SK-N-DZ (cell line): ENCODE measurements around the gene ARHGEF9.
A peak's percentile ranks its signal among the peaks of the same experiment; 100 is the strongest.

ENCODE experiments used
- DNase-seq: peaks from one replicate; pipeline ENCODE4 v3.0.0-alpha.2; 2015; ENCODE audit warnings: low spot score

The ARHGEF9 gene

DNA sequence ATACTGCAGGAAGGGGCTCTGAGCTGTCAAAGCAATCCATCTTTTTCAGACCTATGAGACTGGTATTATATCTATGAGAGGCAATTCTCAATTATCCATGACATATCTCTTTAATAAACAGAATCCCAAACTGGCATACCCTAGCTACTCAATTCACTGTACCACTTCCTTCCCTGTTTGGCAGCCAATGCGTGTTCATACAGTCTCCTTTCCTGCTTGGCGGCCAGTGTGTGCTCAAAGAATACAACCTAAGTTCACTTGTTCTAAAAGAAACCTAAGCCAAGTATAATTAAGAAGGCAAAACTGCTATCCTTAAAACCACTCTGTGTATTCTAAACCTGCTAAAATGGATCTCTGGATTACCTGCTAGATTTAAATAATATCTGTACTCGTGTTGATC lies 38.3 kb downstream of the ARHGEF9 start:
- DNase-seq = no peak

DNA sequence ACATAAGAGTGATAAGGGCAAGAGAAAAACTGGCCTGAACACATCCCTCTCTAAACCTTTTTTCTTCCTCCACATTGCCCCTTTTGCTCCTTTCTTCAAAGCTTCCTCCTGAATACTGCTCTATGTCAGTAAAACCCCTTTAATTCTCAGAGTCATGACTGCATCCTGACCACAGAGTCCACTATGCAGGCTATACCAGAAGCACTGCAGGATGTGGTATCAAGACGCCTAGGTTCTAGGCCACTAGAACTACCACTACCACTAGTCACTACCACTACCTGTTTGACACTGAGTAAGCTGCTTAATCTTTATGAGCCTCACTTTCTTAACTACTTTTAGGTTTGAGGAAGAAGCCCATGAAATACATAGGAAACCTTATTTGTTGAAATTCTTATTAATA lies 38.7 kb downstream of the ARHGEF9 start:
- no peak for DNase-seq

DNA sequence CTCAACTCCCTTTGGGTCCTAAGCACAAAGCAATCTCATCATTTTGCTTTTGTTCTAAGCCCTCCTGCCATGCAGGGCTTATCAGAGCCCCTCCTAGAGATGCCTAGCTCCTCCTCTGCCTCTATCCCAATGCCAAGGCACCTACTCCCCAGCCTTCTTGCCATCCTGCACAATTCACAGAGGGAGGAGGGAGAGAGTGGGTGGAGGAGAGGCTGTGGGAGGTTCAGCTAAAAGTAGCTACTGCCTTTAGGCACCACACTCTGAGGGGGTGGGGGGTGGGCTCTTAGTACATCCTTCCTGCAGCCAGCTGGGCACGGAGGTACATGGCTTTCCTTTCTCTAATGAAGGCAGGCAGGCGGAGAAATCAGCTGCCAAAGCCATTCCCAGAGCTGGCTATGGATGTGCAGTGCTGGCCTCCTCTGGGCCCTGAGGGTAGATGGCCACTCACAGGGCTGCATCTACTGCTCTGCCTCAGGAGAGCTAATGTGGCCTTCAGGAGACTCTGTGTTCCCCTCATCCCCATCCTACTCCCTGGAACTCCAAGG lies 40.1 kb downstream of the ARHGEF9 start:
- no peak for DNase-seq

DNA sequence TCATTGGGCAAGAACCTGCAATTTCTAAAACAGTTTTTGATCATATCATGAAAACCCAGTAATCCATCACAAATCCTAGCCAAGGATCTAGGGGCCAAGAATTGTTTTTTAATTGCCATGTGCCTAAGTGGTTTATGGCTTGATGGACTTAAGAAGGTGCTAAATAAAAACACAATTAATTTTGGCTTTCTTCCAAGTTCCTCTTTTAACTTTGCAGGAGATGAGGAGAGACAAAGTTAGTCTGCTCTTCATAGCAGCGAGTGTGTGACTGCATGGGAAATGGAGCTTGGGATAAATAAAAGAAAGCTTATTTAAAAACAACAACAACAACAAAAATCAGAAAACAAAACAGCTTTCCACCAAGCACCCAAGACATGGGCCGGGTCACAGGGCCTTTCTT lies 41.4 kb downstream of the ARHGEF9 start:
- no peak for DNase-seq

DNA sequence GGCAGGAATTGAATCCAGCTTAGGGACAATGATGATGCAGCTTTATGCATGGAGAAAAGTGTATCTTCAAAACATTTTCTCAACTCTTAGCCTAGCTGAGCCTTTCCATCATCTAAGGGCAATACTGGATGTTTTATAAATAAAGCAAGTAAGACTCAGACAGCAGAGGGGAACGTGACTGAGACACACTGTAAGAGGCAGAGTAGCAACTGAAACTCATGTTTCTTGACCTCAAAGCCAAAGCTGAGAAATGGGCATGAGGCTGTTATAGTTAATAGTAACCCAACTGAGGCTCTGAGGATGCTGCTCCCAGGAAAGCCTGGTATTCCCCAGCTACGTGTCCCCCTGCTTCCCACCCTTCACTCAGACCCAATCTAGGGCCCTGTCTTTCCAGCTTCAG lies 44.6 kb downstream of the ARHGEF9 start:
- DNase-seq = no peak

DNA sequence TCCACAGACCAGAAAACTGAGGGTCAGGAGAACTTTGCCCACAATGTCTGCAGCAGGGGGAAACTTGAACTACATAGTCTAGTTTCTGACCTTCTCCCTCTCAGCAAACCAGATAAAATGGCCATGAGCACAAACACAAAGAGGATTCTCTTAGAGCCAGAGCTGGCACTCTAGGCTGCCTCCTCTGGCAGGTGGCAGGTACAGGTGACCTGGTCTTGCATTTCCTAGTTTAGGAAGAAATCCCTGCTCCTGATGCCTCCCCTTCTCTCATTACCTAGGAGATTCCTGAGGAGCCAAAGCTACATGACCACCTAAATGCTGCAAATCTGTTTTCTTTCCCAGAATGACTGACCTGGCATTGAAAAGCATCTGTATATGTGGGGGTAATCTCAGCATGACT lies 45.1 kb downstream of the ARHGEF9 start:
- no peak for DNase-seq

DNA sequence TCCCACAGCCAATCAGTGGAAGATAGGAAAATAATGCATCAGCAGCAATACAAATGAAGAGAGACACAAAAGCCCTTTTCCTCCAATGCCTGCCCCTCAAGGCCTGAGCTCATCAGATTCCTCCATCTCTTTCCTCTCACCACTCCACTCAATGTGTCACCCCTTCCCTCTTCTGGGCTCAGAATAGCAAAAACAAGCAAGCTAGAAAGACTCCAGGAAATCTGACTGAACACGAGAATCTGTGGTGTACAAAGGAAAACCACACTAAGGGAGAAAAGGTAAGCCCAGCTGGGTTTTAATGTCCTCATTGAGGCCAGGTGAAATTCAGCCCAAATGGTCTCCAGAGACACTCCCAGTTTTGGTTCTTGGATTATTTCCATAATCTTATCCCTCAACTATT lies 46.3 kb downstream of the ARHGEF9 start:
- DNase-seq = no peak

DNA sequence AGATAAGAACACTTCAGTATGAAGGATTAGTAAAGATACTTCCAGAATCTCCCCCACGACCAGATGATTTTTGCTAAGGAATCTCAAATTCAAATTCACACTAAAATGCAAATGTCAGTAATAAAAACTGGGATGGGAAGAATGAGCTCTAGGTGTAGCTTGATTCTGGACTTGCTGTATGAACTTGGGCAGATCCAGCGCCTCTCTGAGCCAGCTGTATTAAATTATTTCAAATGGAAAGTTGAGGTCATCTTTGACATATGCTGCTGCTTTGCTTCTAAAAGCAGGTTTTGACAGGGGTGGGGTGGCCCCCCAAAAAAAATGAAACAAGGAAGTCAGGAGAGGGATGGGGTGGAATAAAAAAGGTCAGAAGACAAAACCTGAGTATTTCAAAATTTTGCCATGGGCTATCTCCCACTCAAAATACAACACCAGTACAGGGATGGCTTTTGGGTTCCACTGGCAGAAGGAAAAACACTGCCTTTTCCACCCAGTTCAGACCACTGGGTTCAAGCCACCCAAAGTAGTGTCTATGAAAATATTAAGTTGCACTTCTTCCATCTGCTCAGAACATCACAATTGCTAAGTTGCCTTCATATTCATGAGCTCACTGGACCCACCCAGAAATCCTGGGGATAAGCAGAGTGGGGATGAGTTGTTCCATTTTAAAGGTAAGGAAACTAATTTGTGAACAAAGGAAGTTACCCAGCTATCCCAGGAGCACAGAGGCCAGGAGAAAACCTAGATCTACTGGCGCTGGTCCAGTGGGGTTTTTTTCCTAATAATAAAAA lies 47.7 kb downstream of the ARHGEF9 start:
- no peak for DNase-seq

DNA sequence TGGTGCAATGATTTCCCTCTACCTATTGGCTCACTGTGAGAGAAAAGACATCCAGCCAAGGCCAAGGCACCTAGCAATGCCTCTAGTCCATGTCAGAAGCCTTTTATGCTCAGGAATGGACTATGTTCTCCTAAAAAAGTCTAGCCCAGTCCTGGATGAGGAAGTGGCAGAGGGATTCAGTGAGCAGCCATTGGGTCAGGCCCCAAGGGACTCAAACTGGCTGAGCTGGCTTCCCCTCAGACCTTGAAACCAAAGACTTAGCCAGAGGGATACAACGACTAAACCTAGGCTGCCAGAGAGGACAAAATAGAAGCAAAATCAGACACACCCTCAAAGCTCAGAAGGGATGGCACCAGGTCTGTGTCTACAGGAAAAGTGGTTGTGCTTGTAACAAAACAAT lies 49.1 kb downstream of the ARHGEF9 start:
- DNase-seq = no peak

DNA sequence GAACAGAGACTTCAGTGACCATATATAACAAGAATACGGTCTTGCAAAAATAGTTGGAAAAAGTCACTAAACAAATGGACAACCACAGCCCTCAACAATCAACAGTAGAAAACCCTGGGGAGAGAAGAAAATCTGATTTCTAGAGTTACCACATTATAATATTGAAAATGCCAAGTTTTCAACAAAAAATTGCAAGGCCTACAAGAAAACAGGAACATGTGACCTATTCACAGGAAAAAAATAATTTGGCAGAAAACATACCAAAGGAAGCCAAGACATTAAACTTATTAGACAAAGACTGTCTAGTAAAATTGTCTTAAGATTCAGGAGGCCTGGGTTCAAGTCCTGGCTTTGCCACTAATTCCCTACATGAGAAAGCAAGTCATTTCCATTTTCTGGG lies 64.7 kb downstream of the ARHGEF9 start:
- DNase-seq = no peak

DNA sequence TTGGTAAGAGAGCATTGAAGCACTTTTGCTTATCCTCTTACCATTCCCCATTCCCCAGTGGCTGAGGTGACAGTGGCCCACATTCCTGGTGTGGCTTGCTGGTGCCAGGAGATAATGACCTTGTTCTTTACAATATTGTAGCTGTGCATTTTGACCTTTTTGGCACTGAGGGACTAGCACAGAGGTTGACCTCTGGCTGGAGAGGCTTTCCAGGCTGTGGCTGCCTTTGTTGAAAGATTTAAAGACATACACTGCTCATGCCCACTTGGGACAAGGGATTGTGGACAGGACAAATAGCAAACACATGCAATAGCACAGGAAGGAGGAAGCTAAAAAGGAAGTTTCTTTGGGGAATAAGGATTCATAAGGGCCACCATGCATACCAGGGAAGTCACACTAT lies 65.4 kb downstream of the ARHGEF9 start:
- DNase-seq = no peak

DNA sequence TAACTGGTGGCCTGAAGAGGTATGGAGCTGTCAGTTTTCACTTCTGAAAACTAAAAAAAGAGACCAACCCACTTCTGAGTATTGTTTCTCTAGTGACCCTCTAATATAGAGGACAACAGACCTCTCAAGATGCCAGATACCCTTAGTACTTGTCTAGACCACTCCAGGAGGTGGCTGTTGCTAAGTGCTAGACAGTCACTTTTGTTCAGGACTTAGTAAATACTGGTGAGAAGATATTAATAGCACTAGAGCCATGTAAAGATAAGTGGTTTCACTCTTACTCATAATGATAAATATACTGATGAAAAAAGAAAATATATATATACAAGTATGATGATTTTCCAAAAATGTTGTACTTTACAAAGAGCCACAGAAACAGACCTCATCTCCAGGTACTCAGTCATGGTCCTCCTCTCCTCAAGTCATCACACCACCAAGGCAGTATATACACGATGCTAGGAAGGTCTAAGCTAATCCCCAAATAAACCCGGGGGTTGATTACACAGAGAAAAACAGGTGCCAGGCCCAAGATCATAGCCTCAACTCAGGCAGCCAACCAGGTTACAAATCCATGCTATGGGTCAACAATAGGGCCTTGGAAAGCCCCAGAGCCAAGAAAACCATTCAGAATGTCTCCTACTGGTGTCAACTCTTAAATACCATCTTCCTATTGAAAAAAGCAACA lies 66.9 kb downstream of the ARHGEF9 start:
- no peak for DNase-seq

DNA sequence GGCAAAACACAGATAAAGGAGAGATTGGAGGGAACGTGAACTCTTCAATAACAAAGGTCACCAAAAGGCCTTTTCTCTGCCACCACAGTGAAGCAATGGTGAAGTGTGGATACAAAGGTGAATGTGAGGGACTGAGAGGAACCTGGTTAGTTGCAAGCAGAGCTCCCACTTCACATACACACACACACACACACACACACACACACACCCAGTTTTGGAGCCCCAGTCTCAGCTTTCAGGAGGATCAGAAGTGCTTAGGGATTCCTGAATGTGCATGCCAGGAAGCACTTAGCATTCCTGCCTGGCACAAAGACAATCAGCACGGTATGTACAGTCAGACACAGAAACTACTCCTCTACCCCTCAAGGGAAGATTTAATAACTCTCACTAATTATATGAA lies 71.5 kb downstream of the ARHGEF9 start:
- no peak for DNase-seq

DNA sequence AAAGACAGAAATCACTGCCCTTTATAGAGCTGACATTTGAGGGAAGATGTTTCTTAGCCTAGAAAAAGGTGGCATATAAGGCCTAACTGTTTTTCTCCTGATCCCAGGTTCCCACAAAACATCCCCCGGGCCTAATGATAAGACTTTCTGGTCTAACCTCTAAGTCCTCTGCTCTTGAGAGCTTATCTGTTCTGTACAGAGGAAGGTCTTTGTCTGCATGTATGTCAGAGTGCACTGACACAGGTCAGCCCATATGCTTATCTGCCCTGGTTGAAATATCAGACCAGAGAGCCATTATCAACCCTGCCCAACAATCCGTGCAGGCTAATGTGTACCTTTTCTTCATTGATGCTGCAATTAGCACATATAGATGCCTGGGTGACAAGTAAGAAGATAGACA lies 76.2 kb downstream of the ARHGEF9 start:
- DNase-seq = no peak

DNA sequence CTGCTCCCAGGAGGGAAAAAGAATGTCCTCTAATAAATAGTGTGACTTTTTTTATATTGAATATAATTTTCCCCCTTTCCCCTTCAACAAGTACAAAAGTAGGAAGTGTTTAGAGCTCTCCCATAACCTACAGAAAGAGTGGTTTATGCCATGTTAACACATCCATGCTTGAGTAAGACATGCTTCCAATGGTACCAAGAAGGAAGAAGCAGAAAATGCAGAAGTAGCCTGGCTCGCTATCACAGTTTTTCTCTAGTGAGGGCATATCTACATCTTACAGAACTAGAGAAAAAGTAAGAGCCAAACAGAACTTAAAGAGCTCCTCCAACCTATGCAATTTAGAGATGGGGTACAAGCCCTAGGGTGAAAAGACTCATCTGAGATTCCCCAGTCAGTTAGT lies 82.5 kb downstream of the ARHGEF9 start:
- no peak for DNase-seq

DNA sequence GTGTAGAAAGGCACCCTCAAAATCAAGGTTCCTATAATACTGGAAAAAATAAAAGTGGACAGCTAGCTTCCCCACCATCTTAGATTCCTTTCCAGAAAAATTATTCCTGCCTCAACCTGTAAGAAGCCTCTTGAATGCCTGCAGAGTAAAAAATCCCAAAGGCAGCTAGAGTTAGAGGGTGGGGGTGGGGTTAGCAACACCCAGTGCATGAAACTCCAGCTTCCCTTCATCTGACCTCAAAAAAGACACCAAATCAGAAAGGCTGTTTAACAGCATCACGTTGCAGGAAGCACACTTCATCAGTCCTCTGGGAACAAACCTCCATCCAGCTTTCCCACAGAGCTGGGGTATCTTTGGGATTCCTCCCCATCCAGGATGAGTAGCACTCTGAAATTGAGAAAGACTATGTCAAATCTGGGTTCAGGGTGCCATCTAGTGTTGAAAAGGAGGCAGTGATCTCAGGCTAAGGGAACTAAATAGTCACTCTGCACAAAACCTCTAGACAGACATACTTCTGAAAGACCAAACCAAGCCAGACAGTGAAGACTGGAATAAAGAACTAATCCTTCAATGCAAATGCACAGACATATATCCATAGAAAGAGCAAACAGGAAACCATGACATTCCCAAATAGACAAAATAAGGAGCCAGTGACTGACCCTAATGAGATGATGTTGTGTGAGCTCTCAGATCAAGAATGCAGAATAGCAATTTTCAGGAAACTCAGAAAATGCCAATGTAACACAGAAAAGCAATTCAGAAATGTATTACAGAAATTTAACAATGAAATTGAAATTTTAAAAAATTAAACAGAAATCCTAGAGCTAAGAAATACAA lies 97.9 kb downstream of the ARHGEF9 start:
- DNase-seq = peak; percentile 23

DNA sequence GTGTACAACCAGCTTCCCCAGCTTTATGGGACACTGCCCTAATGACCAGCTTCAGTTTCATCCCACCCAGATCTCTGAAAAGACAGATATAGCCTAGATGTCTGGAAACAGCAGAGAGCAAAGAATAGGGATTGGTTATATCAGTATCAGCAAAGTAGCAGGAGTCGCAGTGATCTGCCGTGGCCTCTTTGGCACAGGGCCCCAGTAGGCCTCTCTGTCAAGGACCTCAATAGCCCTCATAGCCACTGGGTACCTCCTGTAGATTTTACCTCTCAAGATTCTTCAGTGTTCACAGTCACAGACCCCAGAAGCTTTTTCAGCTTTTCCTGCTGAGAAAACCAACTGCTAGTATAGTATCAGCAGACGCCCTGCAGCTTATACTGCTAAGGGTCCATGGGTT lies 104.6 kb downstream of the ARHGEF9 start:
- DNase-seq = no peak

DNA sequence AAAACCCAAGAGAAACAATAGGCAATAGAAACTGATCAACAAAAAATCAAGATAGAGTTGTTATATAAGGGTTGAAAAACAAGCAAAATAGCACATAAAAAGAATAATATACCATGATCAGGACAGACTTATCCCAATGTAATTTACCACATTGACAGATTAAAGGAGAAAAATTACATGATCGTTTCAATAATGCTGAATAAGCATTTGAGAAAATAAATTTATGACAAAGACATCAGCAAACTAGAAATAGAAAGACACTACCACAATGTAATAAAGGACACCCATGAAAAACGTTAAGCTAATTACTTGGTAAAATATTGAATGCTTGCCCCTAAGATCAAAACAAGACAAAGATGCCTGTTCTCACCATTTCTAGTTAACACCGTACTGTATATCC lies 105.6 kb downstream of the ARHGEF9 start:
- no peak for DNase-seq

DNA sequence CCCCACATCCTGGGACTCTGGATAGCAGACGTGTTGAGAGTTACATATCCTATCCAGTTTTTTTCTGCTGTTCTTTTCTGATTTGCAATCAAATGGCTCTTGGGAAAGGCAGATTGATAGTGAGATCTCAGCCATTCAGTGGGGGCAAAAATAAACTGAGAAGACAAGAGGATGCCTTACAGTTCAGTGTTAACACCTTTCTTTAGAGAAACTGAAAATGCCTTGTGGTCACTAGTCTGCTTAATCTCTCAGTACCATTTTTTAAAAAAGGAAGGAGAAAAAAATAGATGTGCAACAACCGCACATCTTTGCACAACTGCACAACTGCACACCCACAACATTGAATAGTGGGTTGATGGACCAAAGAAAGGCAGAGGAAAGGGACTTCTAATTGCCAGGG lies 109.3 kb downstream of the ARHGEF9 start:
- no peak for DNase-seq

DNA sequence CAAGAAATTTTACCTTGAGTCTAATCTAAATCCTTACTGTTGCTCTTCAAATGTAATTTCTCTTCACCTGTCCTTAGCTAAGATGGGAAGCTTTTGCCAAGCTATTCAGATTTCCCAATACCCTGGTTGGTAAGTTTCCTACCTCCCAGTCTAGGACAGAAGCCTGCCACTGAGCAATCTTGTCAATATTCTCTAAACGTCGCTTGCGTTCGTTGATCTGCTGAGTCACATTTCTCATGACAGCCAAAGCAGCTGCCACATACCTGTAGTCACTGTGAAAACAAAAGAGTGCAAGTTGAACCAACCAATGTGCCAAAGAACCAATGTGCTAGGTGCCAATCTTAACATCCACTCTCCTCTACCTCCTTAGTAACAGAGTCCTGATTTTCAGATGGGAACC lies 111.1 kb downstream of the ARHGEF9 start:
- no peak for DNase-seq

DNA sequence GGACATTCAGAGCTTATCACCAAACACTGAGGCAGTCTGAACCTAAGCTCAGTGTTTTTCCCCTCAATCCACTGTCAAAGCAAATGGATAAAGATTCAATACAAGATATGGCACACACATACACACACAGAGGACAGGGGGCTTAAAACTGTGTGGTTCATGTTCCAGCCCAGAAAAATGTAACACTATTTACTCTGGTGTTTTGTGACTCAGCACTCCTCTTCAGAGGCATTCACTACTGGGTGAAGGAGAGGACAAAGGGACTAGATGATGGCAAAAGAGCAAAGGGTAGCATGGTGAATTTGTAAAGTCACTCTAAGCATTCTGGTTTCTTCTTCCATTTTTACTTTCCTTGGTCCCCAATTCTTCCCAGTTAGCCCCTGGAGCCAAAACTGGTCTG lies 120.3 kb downstream of the ARHGEF9 start:
- no peak for DNase-seq

DNA sequence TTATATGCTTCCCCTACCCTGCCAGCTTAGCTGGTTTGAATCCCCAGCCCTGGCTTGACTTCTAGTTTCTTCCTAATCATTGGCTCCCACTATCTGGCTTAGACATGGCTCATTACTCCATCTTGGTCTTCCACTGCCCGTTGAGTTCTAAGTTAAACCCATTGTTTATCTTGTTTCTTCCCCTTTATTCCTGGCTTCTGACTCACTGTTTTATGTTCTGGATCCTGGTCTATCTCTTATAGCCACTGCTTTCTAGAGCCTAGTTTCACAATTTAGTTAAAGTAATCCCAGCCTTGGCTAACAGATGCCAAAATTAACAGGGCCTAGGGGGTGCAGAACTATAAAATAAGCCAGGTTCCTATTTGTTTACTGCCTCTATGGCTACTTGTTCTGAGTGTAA lies 120.9 kb downstream of the ARHGEF9 start:
- no peak for DNase-seq
